GM19099 (cell line): ENCODE measurements around the gene KRTAP10-1.

ENCODE experiments used
- POLR2A ChIP-seq: IDR thresholded peaks from 3 replicates; pipeline ENCODE4 v1.6.1; 2011; ENCODE audit warnings: low read depth; ENCODE audit not compliant: insufficient read length; ENCODE audit errors: extremely low read depth

The KRTAP10-1 gene

DNA sequence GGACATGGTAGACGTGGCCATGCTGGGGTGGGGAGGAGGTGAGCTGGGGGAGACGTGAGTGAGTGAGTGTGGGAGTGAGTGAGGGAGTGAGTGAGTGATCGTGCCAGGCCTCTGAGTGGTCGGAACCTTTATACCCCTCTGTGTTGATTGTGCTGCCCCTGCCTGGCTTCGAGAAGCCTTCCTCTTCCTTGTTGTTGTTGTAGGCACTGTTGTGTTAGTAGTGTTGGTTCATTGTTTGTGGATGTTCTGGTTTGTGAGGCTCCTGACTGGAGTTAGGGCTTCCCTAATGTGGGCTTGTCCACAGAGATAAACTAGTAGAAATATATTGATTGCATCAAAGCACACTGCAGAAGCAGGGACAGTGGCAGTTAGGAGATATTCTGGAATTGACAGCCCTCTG lies 18.7 kb upstream of the KRTAP10-1 start, which contains the start of gene KRTAP10-3:
KRTAP10-3 (minus strand) TSS at position 101 of the 400 bp plus-strand sequence; CDS start at position 21, 80 bp downstream.
- no peak for TF ChIP-seq POLR2A

- TF ChIP-seq POLR2A = no peak
Measured at GRCh38 chr21:44557491-44558328, 17.7 kb upstream of the KRTAP10-1 start.

GRCh38 chr21:44556879-44557278 lies 16.9 kb upstream of the KRTAP10-1 start:
- TF ChIP-seq POLR2A = no peak

- TF ChIP-seq POLR2A = no peak
Measured at GRCh38 chr21:44555200-44555875, 15.3 kb upstream of the KRTAP10-1 start.

- no peak for TF ChIP-seq POLR2A
Measured at GRCh38 chr21:44552681-44553080, 12.7 kb upstream of the KRTAP10-1 start.

- no peak for TF ChIP-seq POLR2A
Measured at GRCh38 chr21:44552136-44552535, 12.1 kb upstream of the KRTAP10-1 start.

DNA sequence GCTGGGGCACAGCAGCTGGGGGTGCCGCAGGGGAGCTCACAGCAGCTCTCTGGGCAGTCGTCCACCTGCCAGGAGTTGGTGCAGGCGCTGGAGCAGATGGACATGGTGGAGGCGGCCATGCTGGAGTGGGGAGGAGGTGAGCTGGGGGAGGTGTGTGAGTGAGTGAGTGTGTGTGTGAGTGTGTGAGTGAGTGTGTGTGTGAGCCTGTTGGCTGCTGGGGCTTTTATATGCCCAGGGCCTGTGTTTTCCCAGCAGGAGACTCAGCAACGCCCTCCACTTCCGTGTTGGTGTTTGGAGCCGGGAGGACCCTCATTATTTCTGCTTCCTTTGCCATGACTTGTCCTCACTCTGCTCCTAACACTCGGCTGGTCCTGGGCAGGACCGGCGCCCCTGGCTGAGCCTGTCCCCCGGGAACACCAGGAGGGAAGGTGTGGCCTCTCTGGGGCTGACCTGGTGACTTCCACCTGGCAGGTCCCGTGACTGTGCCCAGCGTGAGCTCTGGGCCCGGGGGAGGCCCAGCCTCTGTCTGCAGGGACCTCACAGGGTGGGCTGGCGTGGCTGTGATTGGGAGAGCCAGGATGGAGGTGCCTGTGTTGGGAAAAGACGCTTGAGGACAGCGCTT lies 11.5 kb upstream of the KRTAP10-1 start, which contains the start of gene KRTAP10-2:
KRTAP10-2 (minus strand) TSS at position 166 of the 622 bp plus-strand sequence; CDS start at position 119, 47 bp downstream.
- no peak for TF ChIP-seq POLR2A

DNA sequence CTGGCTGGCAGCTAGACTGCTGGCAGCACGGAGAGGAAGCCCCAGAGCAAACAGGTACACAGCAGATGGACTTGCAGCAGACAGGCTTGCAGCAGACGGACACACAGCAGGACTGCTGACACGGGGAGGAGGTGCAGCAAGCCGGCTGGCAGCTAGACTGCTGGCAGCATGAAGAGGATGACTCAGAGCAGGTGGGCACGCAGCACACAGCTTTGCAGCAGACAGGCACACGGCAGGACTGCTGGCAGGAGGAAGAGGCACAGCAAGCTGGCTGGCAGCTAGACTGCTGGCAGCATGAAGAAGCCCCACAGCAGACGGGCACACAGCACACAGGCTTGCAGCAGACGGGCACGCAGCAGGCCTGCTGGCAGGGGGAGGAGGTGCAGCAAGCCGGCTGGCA lies 10.8 kb upstream of the KRTAP10-1 start:
- no peak for TF ChIP-seq POLR2A

DNA sequence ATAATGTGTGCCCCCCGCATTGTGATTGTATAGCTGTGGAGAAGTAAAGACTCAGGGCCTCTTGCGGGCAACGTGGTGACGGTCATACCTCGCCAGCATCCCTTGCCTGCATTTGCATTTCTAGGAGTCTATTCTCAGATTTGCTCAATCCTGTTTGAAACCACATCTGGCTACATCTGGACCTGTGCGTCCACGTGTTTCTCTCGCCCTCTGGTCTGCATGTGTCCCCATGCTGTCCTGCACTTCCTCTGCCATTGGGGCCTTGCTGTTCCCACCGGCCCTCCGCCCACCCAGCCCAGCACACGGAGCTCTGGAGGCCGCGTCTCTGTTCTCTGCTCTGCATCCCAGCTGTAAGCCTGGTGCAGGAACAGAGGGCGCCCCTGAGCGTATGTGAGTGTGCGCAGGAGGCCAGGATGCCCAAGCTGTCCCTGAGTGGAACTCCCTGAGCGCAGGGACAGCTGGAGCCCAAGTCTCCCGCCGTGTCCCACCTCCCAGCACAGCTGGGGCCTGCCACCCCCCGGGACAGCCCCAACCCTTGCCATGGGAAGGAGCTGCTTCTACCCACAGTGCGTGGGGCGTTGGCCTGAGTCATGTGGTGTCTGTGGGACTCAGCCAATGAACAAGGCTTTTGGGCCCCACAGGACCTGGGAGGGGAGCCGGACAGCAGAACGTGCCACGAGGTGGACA lies 9.7 kb upstream of the KRTAP10-1 start:
- no peak for TF ChIP-seq POLR2A

DNA sequence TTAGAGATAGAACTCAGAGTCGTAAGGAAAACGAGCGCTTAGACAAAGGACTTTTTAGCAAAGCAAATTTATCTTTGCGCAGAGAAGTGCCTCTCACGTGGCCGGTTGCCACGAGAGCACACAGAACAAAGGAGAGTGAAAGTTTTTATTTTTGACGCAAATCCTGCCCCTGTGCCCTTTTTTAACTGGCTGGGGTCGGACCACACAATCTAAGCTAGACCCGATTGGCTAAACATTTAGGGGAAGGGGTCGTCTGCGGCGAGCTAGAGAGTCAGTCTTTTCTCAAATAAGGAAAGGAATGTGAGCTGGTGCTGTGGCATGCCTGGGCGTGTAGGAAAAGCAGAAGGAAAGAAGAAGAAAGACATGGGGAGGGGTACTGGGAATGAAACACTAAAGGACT lies 8.9 kb upstream of the KRTAP10-1 start:
- no peak for TF ChIP-seq POLR2A

DNA sequence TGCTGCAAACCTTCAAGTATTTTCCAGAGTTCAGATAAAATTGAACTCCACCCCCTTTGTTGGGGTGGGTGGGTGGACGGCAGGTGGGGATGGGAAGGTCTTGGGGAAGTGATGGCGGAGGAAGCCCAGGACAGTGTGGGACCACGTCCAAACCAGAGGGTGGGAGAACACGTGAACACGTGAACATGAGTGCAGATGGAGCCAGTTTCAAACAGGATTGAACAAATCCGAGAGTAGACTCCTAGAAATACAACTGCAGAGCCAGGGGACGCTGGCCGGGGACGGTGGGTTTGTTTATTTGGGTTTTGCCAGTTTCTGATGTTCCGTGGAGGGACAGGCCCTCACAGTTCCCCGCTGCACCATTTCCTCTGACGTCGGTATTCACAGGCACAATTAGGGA lies 8.4 kb upstream of the KRTAP10-1 start:
- no peak for TF ChIP-seq POLR2A

DNA sequence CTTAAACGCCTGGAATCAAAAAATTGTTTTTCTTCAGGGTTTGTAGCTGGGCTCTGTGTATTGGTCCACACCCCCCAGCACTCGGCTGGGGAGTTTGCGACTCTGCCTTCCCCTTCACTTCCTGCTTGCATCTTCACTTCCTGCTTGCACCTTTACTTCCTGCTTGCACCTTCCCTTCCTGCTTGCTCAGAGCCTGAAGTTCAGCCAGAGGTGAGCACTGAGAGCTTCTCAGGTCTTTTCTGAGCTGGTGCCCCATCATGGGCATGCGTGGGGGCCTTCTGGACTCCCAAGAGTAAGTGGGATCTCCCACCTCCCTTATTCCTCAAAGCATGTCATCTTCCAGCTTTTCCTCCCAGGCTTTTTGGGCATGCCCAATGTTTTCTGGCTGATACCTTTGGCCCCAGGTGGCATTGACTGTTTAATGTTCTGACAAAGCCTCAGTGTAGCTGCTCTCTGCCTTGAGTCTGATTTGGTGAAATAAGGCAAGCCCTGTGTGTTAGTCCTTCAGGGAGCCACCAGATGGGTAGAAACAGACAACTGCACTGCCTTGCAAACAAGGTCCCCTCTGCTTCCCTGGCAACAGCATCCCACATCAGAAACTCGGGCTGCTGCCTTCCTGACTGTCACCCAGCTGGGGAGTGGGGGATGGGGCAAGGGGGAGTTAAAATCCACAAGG lies 7.8 kb upstream of the KRTAP10-1 start:
- TF ChIP-seq POLR2A = no peak

- no peak for TF ChIP-seq POLR2A
Measured at GRCh38 chr21:44544566-44544965, 4.6 kb upstream of the KRTAP10-1 start.

DNA sequence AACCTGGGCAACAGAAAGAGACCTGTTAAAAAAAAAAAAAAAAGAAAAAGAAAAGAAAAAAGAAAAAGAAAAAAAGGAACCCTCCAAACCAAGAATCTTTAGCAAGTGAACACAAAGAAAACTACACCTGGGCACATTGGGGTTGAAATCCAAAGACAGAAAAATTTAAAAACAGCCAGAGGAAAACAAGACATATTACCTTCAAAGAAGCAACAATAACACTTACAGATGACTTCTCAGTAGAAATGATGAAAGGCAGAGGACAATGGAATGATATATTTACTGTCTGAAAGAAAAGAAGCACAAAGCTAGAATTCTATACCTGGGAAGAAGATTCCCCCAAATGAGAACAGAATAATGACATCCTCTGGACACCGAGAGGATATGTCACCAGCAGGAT lies 2.7 kb upstream of the KRTAP10-1 start:
- TF ChIP-seq POLR2A = no peak
